ENCODE data around the gene TCERG1L.

The TCERG1L gene

GRCh38 chr10:131231323-131231964, 80.1 kb downstream of the TCERG1L start:
- in situ Hi-C loops (cut with MboI; ENCODE audit: low sequenced_read_pairs) = no loop called here

DNA sequence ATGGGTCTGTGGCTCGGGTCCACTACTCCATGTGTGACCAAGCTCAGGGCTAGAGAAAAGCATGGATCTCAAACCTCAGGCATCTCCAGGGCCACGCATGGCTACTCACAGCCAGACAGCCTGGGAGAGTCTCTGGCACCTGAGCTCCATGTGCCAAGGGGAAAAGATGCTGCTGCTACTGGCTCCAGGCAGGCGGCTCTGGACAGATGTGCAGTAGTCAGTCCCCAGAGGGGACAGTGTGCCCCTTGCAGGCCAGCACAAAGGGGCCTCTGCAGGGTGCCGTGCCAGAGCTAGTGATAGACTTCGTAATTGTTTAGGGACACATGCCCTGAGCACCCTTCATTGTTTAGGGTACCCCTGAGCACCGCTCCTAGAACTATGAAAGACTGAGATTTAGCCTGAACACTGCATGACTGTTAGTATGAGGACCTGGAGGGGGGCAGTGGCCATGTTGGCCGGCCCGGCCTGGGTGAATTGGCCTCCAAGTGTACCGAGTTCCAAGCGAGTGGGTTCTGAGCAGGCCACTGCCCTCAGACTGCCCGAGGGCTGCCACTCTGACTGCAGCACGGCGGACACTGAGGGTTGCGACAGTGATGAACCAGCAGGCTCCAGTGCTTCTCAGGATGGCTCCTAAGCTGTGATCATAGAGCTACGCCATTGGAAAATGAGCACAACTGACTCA, 80.7 kb downstream of the TCERG1L start:
- in situ Hi-C loops (cut with MboI; ENCODE audit: low sequenced_read_pairs) = no loop called here

DNA sequence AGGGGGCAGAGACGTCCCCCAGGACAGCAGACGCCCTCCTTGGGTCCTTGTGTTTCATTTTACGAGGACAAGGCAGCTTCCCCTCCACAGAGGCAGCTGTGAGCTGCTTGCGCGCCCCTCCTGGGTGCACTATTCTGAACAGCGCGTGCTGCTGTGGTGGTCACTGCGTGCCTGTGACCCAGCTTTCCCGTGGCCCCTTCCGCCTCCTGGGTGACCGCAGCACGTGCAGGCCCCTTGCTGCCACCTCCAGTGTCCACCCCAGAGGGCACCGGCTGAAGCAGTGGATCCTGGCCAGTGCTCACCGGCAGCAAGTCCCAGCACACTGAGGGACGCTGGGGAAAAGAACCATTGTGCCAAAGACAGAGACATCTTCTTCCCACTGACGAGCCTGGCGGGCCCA, 81.4 kb downstream of the TCERG1L start:
- in situ Hi-C loops (cut with MboI; ENCODE audit: low sequenced_read_pairs) = no loop called here

- in situ Hi-C loops (cut with MboI; ENCODE audit: low sequenced_read_pairs) = no loop called here
Observed at GRCh38 chr10:131227163-131227740, 84.3 kb downstream of the TCERG1L start.

- in situ Hi-C loops (cut with MboI; ENCODE audit: low sequenced_read_pairs) = no loop called here
Observed at GRCh38 chr10:131226446-131227162, 84.9 kb downstream of the TCERG1L start.

GRCh38 chr10:131224106-131224505, 87.4 kb downstream of the TCERG1L start:
- in situ Hi-C loops (cut with MboI; ENCODE audit: low sequenced_read_pairs) = no loop called here

- in situ Hi-C loops (cut with MboI; ENCODE audit: low sequenced_read_pairs) = no loop called here
Observed at GRCh38 chr10:131223422-131223821, 88.1 kb downstream of the TCERG1L start.

GRCh38 chr10:131222986-131223385, 88.5 kb downstream of the TCERG1L start:
- in situ Hi-C loops (cut with MboI; ENCODE audit: low sequenced_read_pairs) = no loop called here

DNA sequence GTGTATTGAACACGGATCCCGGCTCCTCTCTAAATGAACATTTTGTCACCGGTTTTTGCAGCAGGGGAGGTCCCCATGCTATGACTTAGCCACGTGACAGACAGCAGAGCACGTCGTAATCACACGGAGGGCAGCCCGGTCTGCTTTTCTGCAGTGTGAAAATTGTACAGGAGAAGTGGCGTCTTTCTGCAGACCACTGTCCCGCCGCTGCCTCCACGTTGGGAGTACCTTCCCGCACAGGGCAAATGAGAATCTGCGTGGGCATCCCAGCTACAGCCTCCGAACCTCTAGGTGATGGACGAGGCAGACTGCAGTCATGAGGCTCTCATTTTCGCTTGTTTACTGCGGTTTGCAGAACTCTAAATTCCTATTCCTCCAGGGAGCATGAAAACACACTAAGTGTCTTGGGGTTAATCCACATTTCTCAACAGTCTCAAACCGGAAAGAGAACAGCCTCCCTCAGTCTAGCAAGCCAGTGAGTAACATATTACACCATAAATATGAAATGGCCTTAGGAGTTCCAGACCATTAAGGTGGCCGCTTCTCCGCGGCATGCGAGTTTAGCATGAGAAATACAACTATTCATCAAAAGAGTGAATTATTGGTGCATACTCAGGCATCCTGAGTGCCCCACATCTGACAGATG, 89.8 kb downstream of the TCERG1L start:
- in situ Hi-C loops (cut with MboI; ENCODE audit: low sequenced_read_pairs) = no loop called here

- in situ Hi-C loops (cut with MboI; ENCODE audit: low sequenced_read_pairs) = no loop called here
Observed at GRCh38 chr10:131220601-131221171, 90.8 kb downstream of the TCERG1L start.

DNA sequence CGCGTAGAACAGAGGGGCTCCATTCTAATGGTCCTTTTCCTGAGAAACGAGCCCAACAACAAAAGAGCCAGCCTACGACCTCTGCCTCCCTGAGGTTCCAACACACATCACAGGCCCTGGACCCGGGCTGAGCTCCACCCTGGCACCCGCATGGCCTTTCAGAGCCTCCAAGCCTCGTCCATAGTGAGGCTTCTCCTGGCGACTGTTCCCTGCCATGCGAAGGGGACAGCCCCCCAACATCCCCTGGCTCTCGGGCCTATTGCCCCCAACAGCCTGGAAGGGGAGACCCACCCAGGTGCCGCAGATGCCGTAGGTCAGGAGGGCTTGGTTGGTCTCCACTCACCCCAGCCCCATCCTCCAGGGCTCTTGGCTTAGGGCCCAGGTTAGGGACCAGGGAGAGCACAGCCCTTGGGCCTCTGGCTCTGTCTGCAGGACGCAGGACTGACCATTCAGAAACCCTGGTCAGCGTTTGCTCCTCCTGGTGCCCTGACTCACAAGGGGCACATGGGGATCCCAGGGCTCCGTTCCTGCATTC, 91.5 kb downstream of the TCERG1L start:
- in situ Hi-C loops (cut with MboI; ENCODE audit: low sequenced_read_pairs) = no loop called here

DNA sequence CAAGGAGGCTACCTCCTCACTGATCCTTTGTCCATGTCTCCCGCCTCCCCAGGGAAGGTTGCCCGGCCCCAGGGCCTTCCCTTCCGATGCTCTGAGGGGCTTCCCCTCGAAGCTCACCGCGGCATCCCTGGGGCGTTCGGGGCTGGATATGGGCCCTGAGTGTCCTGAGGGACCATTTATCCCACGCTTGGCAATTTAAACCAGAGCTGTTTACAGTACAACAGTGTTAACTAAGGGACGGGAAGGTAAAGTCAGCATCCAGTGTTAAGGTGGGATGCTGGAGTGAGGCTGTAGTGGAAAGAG, 92.0 kb downstream of the TCERG1L start:
- in situ Hi-C loops (cut with MboI; ENCODE audit: low sequenced_read_pairs) = no loop called here

DNA sequence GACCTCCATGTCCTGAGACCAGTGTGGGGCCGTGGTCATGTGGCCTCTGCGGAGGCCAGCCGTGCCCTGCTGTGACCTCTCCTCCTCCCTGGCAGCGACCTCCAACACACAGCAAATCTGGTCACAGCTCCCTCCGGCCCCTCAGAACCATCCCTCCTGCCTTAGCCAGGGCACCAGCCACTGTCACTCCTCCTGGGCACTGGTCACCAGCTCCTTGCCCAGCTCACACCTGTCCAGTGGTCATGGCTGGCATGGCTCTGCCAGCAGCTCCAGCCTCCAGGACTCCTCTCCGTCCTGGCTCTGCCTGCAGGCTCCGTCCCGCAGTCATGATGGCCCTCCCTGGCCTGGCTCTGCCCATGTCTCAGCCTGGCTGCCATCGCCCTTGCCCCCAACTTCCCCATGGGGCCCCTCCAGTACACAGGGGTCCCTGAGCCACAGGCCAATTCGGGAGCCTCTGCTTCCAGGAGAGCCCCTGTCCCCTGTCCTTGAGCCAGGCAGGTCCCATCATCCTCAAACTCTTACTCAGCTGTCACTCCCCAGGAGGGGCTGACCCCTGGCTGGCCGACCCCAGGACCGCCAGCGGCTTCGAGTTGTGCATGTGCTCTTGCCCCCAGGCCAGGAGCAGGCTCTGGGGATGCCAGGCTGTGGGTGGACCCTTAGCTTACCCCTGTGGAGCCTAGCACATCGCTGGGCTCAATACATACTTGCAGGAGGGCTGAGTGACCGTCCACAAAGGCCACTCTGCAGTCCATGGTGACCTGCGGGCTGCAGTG, 92.5 kb downstream of the TCERG1L start:
- in situ Hi-C loops (cut with MboI; ENCODE audit: low sequenced_read_pairs) = no loop called here

GRCh38 chr10:131216681-131217230, 94.8 kb downstream of the TCERG1L start:
- in situ Hi-C loops (cut with MboI; ENCODE audit: low sequenced_read_pairs) = no loop called here

DNA sequence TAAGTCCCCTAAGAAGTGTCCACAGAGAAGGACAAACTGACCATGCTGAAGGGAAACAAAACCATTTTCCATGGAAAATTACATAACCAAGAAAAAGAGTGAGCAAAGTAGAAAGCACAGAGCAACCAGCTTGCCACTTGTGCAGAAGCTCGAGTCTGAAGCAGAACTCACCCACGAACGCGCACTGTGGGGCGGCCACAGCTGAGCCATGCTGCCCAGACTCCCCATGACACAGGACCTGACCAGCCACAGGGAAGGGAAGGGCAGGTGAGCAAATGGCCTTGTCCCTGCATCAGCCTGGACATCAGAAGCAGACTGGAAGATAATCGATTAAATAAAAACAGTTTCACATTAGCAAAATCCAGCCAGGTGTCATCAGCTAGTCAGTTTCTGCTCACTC, 95.7 kb downstream of the TCERG1L start:
- in situ Hi-C loops (cut with MboI; ENCODE audit: low sequenced_read_pairs) = no loop called here

DNA sequence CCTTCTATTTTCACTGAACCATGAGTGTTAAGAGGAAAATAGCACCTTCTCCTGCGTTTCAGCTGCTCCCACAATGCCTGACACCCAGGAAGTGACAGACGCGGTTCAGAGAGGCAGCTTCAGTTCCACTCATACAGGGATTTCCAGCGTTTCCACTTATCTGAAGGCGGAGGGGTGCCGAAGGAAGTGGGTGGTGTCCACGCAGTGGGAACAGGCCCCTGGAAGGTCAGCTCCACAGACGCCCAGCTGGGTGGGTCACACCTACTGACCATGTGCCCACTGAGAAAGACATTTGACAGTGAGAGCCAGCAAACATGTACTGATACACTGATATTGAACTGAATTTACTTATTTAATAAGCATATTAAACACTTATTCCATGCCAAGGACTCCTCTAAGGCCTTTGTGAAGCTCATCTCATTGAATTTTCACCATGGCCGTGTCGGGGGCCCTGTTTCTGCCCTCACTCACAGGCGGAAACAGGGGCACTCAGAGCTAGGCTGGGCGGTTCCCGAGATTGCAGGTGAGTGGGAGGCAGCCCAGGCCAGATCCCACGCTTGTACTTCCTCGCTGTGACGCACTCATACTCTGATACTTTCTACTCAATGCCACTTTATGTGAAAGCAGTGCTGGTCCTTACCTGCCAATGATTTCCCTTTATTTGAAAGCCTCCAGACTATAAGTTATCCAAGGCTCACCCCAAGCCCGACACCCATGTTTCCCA, 96.8 kb downstream of the TCERG1L start:
- in situ Hi-C loops (cut with MboI; ENCODE audit: low sequenced_read_pairs) = no loop called here

DNA sequence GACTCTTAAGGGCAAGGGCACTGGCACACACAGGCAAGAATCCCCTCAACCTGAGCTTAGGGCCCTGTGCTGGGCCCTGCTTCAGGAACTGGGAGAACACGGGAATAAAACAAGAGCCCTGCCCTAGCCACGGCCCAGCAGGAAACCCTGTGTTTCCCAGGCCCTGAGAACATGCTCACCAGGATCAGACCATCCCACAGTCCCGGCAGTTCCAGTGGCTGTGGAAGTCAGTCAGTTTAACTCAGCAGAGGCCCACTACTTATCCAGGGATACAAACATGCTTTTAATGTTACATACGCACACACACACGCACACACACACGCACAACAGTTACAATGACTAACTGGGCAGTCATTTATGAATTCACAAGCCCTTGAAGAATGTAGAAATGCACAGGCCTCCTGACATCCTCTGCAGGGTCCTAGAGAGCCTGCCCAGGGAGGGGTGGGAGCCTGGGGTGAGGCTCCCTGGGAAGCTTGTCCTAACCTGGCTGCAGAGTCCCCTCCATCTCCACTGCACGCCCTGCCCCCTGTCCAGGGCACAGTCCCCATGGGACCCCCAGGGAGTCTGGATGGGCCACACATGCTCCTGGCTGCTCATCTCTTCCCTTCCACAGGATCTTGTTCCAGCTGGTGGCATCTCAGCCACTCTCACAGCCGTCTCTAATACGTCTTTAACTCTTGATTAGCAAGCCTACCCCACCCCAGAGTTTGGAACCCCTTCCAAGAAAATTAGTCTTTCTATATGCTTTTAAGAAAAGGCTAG, 97.6 kb downstream of the TCERG1L start:
- in situ Hi-C loops (cut with MboI; ENCODE audit: low sequenced_read_pairs) = no loop called here

- in situ Hi-C loops (cut with MboI; ENCODE audit: low sequenced_read_pairs) = no loop called here
Observed at GRCh38 chr10:131212763-131213325, 98.7 kb downstream of the TCERG1L start.
